ENCODE measurements around the gene NOL4L. TPM values are rescaled to one million over a fixed set of nuclear protein-coding genes. Genes with fewer than 3 reads are reported as not detected.

The NOL4L gene
- total RNA-seq, 2 experiments from 2014 or later: 24.8 to 29.2 TPM

GRCh38 chr20:32623667-32624157 lies 38.6 kb upstream of the NOL4L start:
- Mint-ChIP-seq H3K4me3 (no peak overlapping the region), H3K9me3 (no peaks in the 10 kb centered on the region), H3K27ac (no peak overlapping the region), H3K27me3 (ENCODE audit: low read depth) (peaks cover 3% of the 10 kb centered on the region), H3K36me3 (ENCODE audit: low read depth) (no peaks in the 10 kb centered on the region), H3K4me1 (ENCODE audit: low read depth) (peaks cover 8% of the 10 kb centered on the region)
- no peak for DNase-seq
- CTCF ChIA-PET: interaction anchor here (0.7 kb wide), 1 partner anchor 99 kb away, joined by 4 read pairs; no protein-coding TSS in a partner anchor
- intact Hi-C loops (cut with micrococcal nuclease): no loop called here

GRCh38 chr20:32622585-32623468 lies 37.7 kb upstream of the NOL4L start:
- Mint-ChIP-seq H3K27ac (no peak overlapping the region), H3K36me3 (ENCODE audit: low read depth) (no peaks in the 10 kb centered on the region), H3K27me3 (ENCODE audit: low read depth) (peaks cover 3% of the 10 kb centered on the region), H3K4me1 (ENCODE audit: low read depth) (peaks cover 5% of the 10 kb centered on the region), H3K9me3 (no peaks in the 10 kb centered on the region), H3K4me3 (no peak overlapping the region)
- CTCF ChIA-PET: no interaction called here
- DNase-seq: no peak
- intact Hi-C loops (cut with micrococcal nuclease): no loop called here

GRCh38 chr20:32621891-32622584 lies 36.9 kb upstream of the NOL4L start:
- Mint-ChIP-seq H3K27ac (no peak overlapping the region), H3K27me3 (ENCODE audit: low read depth) (peaks cover 3% of the 10 kb centered on the region), H3K9me3 (no peaks in the 10 kb centered on the region), H3K4me3 (no peak overlapping the region), H3K4me1 (ENCODE audit: low read depth) (no peaks in the 10 kb centered on the region), H3K36me3 (ENCODE audit: low read depth) (no peaks in the 10 kb centered on the region)
- DNase-seq: no peak
- intact Hi-C loops (cut with micrococcal nuclease): no loop called here
- CTCF ChIA-PET: no interaction called here

- Mint-ChIP-seq H3K36me3 (ENCODE audit: low read depth) (no peaks in the 10 kb centered on the region), H3K4me3 (no peak overlapping the region), H3K27ac (peak overlapping the region; percentile 1), H3K9me3 (no peaks in the 10 kb centered on the region), H3K27me3 (ENCODE audit: low read depth) (peaks cover 3% of the 10 kb centered on the region), H3K4me1 (ENCODE audit: low read depth) (peaks cover 3% of the 10 kb centered on the region)
- no peak for DNase-seq
- CTCF ChIA-PET: no interaction called here
- intact Hi-C loops (cut with micrococcal nuclease): no loop called here
These were observed 36.1 kb upstream of the NOL4L start for GRCh38 chr20:32621071-32621890.

- Mint-ChIP-seq H3K36me3 (ENCODE audit: low read depth) (no peaks in the 10 kb centered on the region), H3K4me3 (no peak overlapping the region), H3K27me3 (ENCODE audit: low read depth) (no peaks in the 10 kb centered on the region), H3K4me1 (ENCODE audit: low read depth) (peaks cover 9% of the 10 kb centered on the region), H3K9me3 (no peaks in the 10 kb centered on the region), H3K27ac (no peak overlapping the region)
- no peak for DNase-seq
- intact Hi-C loops (cut with micrococcal nuclease): no loop called here
- CTCF ChIA-PET: no interaction called here
These were observed 34.5 kb upstream of the NOL4L start for GRCh38 chr20:32619586-32619985.

GRCh38 chr20:32614772-32615171 lies 29.6 kb upstream of the NOL4L start:
- no peaks in the 10 kb centered on the region for H3K36me3 Mint-ChIP-seq (ENCODE audit: low read depth)
- no peak overlapping the region for H3K4me3 Mint-ChIP-seq
- no peak overlapping the region for H3K27ac Mint-ChIP-seq
- no peaks in the 10 kb centered on the region for H3K9me3 Mint-ChIP-seq
- H3K27me3 Mint-ChIP-seq (ENCODE audit: low read depth): no peaks in the 10 kb centered on the region
- intact Hi-C loops (cut with micrococcal nuclease): no loop called here
- no peak for DNase-seq
- CTCF ChIA-PET: interaction anchor here (0.6 to 0.7 kb wide), 2 partner anchors 50 to 119 kb away, joined by 3 read pairs; no protein-coding TSS in a partner anchor
- H3K4me1 Mint-ChIP-seq (ENCODE audit: low read depth): peaks cover 9% of the 10 kb centered on the region

- intact Hi-C loops (cut with micrococcal nuclease): no loop called here
- CTCF ChIA-PET: interaction anchor here (0.6 kb wide), 1 partner anchor 120 kb away, joined by 3 read pairs; no protein-coding TSS in a partner anchor
- peaks cover 9% of the 10 kb centered on the region for H3K4me1 Mint-ChIP-seq (ENCODE audit: low read depth)
- H3K9me3 Mint-ChIP-seq: no peaks in the 10 kb centered on the region
- no peak overlapping the region for H3K27ac Mint-ChIP-seq
- H3K36me3 Mint-ChIP-seq (ENCODE audit: low read depth): no peaks in the 10 kb centered on the region
- no peak for DNase-seq
- no peaks in the 10 kb centered on the region for H3K27me3 Mint-ChIP-seq (ENCODE audit: low read depth)
- H3K4me3 Mint-ChIP-seq: no peak overlapping the region
These were observed 29.2 kb upstream of the NOL4L start for GRCh38 chr20:32614303-32614702.

GRCh38 chr20:32613192-32614053 lies 28.3 kb upstream of the NOL4L start:
- Mint-ChIP-seq H3K36me3 (ENCODE audit: low read depth) (no peaks in the 10 kb centered on the region), H3K27ac (no peak overlapping the region), H3K9me3 (no peaks in the 10 kb centered on the region), H3K27me3 (ENCODE audit: low read depth) (no peaks in the 10 kb centered on the region), H3K4me3 (no peak overlapping the region), H3K4me1 (ENCODE audit: low read depth) (peaks cover 9% of the 10 kb centered on the region)
- CTCF ChIA-PET: no interaction called here
- no peak for DNase-seq
- intact Hi-C loops (cut with micrococcal nuclease): no loop called here

GRCh38 chr20:32612351-32613191 lies 27.4 kb upstream of the NOL4L start:
- CTCF ChIA-PET: interaction anchor here (0.6 kb wide), 2 partner anchors 21 to 543 kb away, joined by 3 to 4 read pairs; no protein-coding TSS in a partner anchor

GRCh38 chr20:32611868-32612267 lies 26.7 kb upstream of the NOL4L start:
- CTCF ChIA-PET: interaction anchor here (0.6 to 1.6 kb wide), 2 partner anchors 20 to 41 kb away, joined by 4 read pairs; no protein-coding TSS in a partner anchor
- H3K4me3 Mint-ChIP-seq: no peak overlapping the region
- H3K36me3 Mint-ChIP-seq (ENCODE audit: low read depth): no peaks in the 10 kb centered on the region
- no peak for DNase-seq
- peaks cover 9% of the 10 kb centered on the region for H3K4me1 Mint-ChIP-seq (ENCODE audit: low read depth)
- no peak overlapping the region for H3K27ac Mint-ChIP-seq
- no peaks in the 10 kb centered on the region for H3K9me3 Mint-ChIP-seq
- H3K27me3 Mint-ChIP-seq (ENCODE audit: low read depth): no peaks in the 10 kb centered on the region
- intact Hi-C loops (cut with micrococcal nuclease): no loop called here

More at GRCh38 chr20:32612351-32613191, 27.4 kb upstream of the NOL4L start:
- no peak overlapping the region for H3K4me3 Mint-ChIP-seq
- H3K27me3 Mint-ChIP-seq (ENCODE audit: low read depth): no peaks in the 10 kb centered on the region
- no peaks in the 10 kb centered on the region for H3K36me3 Mint-ChIP-seq (ENCODE audit: low read depth)
- intact Hi-C loops (cut with micrococcal nuclease): no loop called here
- no peak for DNase-seq
- H3K4me1 Mint-ChIP-seq (ENCODE audit: low read depth): peaks cover 9% of the 10 kb centered on the region
- H3K27ac Mint-ChIP-seq: no peak overlapping the region
- no peaks in the 10 kb centered on the region for H3K9me3 Mint-ChIP-seq

GRCh38 chr20:32611286-32611685 lies 26.2 kb upstream of the NOL4L start:
- Mint-ChIP-seq H3K4me3 (no peak overlapping the region), H3K27me3 (ENCODE audit: low read depth) (no peaks in the 10 kb centered on the region), H3K36me3 (ENCODE audit: low read depth) (no peaks in the 10 kb centered on the region), H3K9me3 (no peaks in the 10 kb centered on the region), H3K4me1 (ENCODE audit: low read depth) (peaks cover 7% of the 10 kb centered on the region), H3K27ac (no peak overlapping the region)
- CTCF ChIA-PET: interaction anchor here (0.8 to 1.6 kb wide), 2 partner anchors 15 to 41 kb away, joined by 3 to 4 read pairs; no protein-coding TSS in a partner anchor
- no peak for DNase-seq
- intact Hi-C loops (cut with micrococcal nuclease): no loop called here

Data from activated naive CD4-positive, alpha-beta T cell treated with anti-CD3 and anti-CD28 coated beads for 36 hours (primary cell).